Suprapubic skin (tissue), 4 donors: ENCODE results near the gene L1CAM.

Experiments used
- CTCF ChIP-seq, 2 donors: fragments of 200-600 bp in 1 of 2; fragments of 450-650 bp in 1 of 2; sonication (generic) in 1 of 2; IDR thresholded peaks; one replicate each; pipeline ENCODE4 v1.5.1; 2016 to 2019; ENCODE audit warnings: antibody characterized with exemption in 2 of 2, mild to moderate bottlenecking in 1 of 2, moderate library complexity in 1 of 2
- POLR2A ChIP-seq, 2 donors: fragments of 450-650 bp; IDR thresholded peaks; one replicate each; pipeline ENCODE4 v1.6.1; 2017; ENCODE audit warnings: antibody characterized with exemption in 2 of 2, mild to moderate bottlenecking in 2 of 2, moderate library complexity in 2 of 2
- POLR2AphosphoS5 ChIP-seq, 3 donors: sonication (generic); formaldehyde crosslinking; IDR thresholded peaks; one replicate each; pipeline ENCODE4 v1.6.1; 2017; ENCODE audit warnings: antibody characterized with exemption in 3 of 3

DNA sequence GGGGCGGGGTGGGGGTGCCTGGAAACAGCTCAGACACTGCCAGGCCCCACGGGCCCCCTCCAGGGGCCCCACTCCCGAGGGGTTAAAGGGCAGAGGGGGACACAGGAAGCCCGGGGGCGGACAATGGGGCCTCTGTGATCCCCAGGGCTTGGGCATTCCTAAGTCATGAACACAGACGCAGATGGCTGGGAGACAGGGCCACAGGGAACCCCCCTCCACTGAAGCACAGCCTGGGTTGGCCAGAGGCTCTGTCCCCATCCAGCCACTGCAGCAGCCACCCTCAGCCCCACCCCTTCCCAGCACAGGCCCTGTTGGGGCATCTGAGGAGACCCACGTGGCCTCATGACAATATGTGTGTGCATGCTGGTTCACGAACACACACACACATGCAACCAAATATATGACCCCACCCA, 3.9 kb downstream of the L1CAM start:
- TF ChIP-seq CTCF (IDR thresholded peaks at IDR 0.05), result no peak
- TF ChIP-seq POLR2A (IDR thresholded peaks at IDR 0.05), result no peak
- TF ChIP-seq POLR2AphosphoS5 (IDR thresholded peaks at IDR 0.05), result no peak
